ENCODE results near the gene ACO2. TPM values are rescaled to one million over a fixed set of nuclear protein-coding genes. Genes with fewer than 3 reads are reported as not detected.

The ACO2 gene
- total and polyA plus RNA-seq, 2 of the 4 experiments (the other 2 are of a cell fraction): 71.3 to 72.9 TPM

GRCh38 chr22:41469218-41469851 lies 418 bp downstream of the ACO2 start:
- Histone ChIP-seq H4K91ac (ENCODE audit: insufficient read depth, low read depth, low read length) (peak overlapping the region; percentile 22; the same call in 1 of the 2 replicates), H3K9me3 (ENCODE audit: control insufficient read depth, insufficient read depth, low read length) (no peaks in the 10 kb centered on the region), H3K9me1 (ENCODE audit: insufficient read depth, low read length) (peaks cover 9% of the 10 kb centered on the region; the same call in 1 of the 2 replicates), H3K14ac (replicated peaks; ENCODE audit: low read depth, low read length) (0 out of 2 replicates have a peak overlapping the region, but pooled peaks have one; percentile 8), H3K9ac (ENCODE audit: low read depth, low read length) (peak overlapping the region; percentile 74), H4K8ac (ENCODE audit: low read depth in 2 of 2, low read length in 2 of 2) (peak overlapping the region; percentile 79 to 83), H2BK15ac (ENCODE audit: low read depth, low read length) (no peak overlapping the region), H3K36me3 (ENCODE audit: control insufficient read depth, insufficient read depth, low read length) (peaks cover 26% of the 10 kb centered on the region), H3K79me1 (ENCODE audit: low read depth in 1 of 2, low read length in 2 of 2) (peaks cover 31 to 70% of the 10 kb centered on the region in 2 experiments), H3K27me3 (ENCODE audit: control insufficient read depth, insufficient read depth, low read length) (no peaks in the 10 kb centered on the region), H3K4me2 (ENCODE audit: low read depth, low read length) (peak overlapping the region; percentile 93), H2BK5ac (ENCODE audit: low read depth, low read length, poor library complexity, severe bottlenecking) (peak overlapping the region; percentile 56), H2BK20ac (ENCODE audit: low read depth, low read length) (no peak overlapping the region), H3K27ac (ENCODE audit: insufficient read depth, low read length) (peak overlapping the region; percentile 63), H3K4me1 (ENCODE audit: control insufficient read depth, insufficient read depth, low read length) (peaks cover 4% of the 10 kb centered on the region), H4K5ac (ENCODE audit: low read depth, low read length) (peak overlapping the region; percentile 33), H3K4ac (ENCODE audit: low read depth, low read length) (peak overlapping the region; percentile 62), H3K56ac (ENCODE audit: extremely low read depth, insufficient read depth, low read length) (no peak overlapping the region), H2BK120ac (ENCODE audit: low read depth, low read length) (no peak overlapping the region), H2AK9ac (replicated peaks; ENCODE audit: low read depth, low read length, poor library complexity) (peak overlapping the region; percentile 84), H3K4me3 (ENCODE audit: insufficient read depth, low read depth, low read length) (peak overlapping the region; percentile 78), H3K23ac (ENCODE audit: low read depth, low read length) (0 out of 2 replicates have a peak overlapping the region, but pooled peaks have one; percentile 17), H2AFZ (replicated peaks; ENCODE audit: low read length, poor library complexity) (peak overlapping the region; percentile 92), H4K20me1 (ENCODE audit: insufficient read depth, low read length) (0 out of 2 replicates have a peak, but pooled peaks cover 4% of the 10 kb centered on the region), H2AK5ac (ENCODE audit: low read depth, low read length) (peak overlapping the region; percentile 78), H3K18ac (ENCODE audit: low read depth, low read length) (no peak overlapping the region)
- TF ChIP-seq RAD21 (IDR thresholded peaks at IDR 0.05; ENCODE audit: low read length) (no peak), RCOR1 (IDR thresholded peaks at IDR 0.05; ENCODE audit: insufficient replicate concordance, low read length) (no peak), SMC3 (IDR thresholded peaks at IDR 0.05; ENCODE audit: low read depth, low read length) (no peak), MXI1 (IDR thresholded peaks at IDR 0.05; ENCODE audit: borderline replicate concordance, low read depth, low read length) (no peak), BHLHE40 (IDR thresholded peaks at IDR 0.05; ENCODE audit: low read depth, low read length) (no peak), FOS (IDR thresholded peaks at IDR 0.05; ENCODE audit: low read depth, low read length) (no peak), CTCF (conservative IDR thresholded peaks at IDR 0.05; ENCODE audit: low read depth, low read length) (no peak), POLR2A (IDR thresholded peaks at IDR 0.05; ENCODE audit: low read depth, low read length) (no peak), CHD1 (IDR thresholded peaks at IDR 0.05; ENCODE audit: low read depth, low read length) (no peak), CEBPB (IDR thresholded peaks at IDR 0.05; ENCODE audit: low read depth, low read length) (no peak), MAFK (IDR thresholded peaks at IDR 0.05; ENCODE audit: low read depth, low read length) (no peak), NFE2L2 (IDR thresholded peaks at IDR 0.05; ENCODE audit: low read depth, low read length) (no peak), ELK1 (IDR thresholded peaks at IDR 0.05; ENCODE audit: borderline replicate concordance, low read depth, low read length) (no peak)
- DNase-seq (no peak), ATAC-seq (ENCODE audit: low read depth) (peak; percentile 27)
- dilution Hi-C loops (cut with HindIII; ENCODE audit: low sequenced_read_pairs, unreplicated experiment) (no loop called here), intact Hi-C loops (cut with micrococcal nuclease) (no loop called here), in situ Hi-C loops (cut with MboI; ENCODE audit: low sequenced_read_pairs) (no loop called here)
- 0% methylated on average over 15 of the region's 30 CpGs; no CpG with 5 or more reads in 1 of the 2 experiments for WGBS, 2 experiments (ENCODE audit: extremely low coverage in 2 of 2, insufficient read length in 1 of 2)
- ChIA-PET CTCF (no interaction called here), POLR2A (ENCODE audit: unreplicated experiment) (no interaction called here)
- BruUV-seq (replicated peaks): no TSS peak
